KMS-11 (cell line): ENCODE results near the gene SLC22A12.

Experiments used
- H2AFZ ChIP-seq: fragments of 200-600 bp; sonication (generic); 2 replicates; pipeline ENCODE4 v1.6.1; 2016; ENCODE audit warnings: antibody characterized with exemption, mixed run types, low read depth
- H3K27ac ChIP-seq: fragments of 200-600 bp; sonication (generic); 2 replicates; pipeline ENCODE4 v1.6.1; 2016; ENCODE audit warnings: mild to moderate bottlenecking, mixed run types
- H3K27me3 ChIP-seq: fragments of 200-600 bp; sonication (generic); 2 replicates; pipeline ENCODE4 v1.6.1; 2017; ENCODE audit warnings: mild to moderate bottlenecking, low read depth, mixed run types, moderate library complexity; ENCODE audit not compliant: insufficient read depth
- H3K36me3 ChIP-seq: fragments of 200-600 bp; sonication (generic); 2 replicates; pipeline ENCODE4 v1.6.1; 2017; ENCODE audit warnings: mild to moderate bottlenecking, mixed run types; ENCODE audit not compliant: insufficient read depth
- H3K4me1 ChIP-seq: fragments of 200-600 bp; sonication (generic); 2 replicates; pipeline ENCODE4 v1.6.1; 2016; ENCODE audit warnings: mild to moderate bottlenecking, low read depth, mixed run types; ENCODE audit not compliant: poor library complexity, severe bottlenecking
- H3K4me2 ChIP-seq: fragments of 200-600 bp; sonication (generic); 2 replicates; pipeline ENCODE4 v1.7.0; 2016; ENCODE audit warnings: mild to moderate bottlenecking, mixed run types
- H3K4me3 ChIP-seq: fragments of 200-600 bp; sonication (generic); IDR thresholded peaks from 2 replicates; pipeline ENCODE4 v1.6.1; 2017; ENCODE audit warnings: low read depth, low read length, mixed read lengths; ENCODE audit not compliant: insufficient read depth
- H3K79me2 ChIP-seq: fragments of 200-600 bp; sonication (generic); 2 replicates; pipeline ENCODE4 v1.6.1; 2016; ENCODE audit warnings: low read depth, mixed run types; ENCODE audit not compliant: insufficient read depth
- H3K9ac ChIP-seq: fragments of 200-600 bp; sonication (generic); 2 replicates; pipeline ENCODE4 v1.6.1; 2016; ENCODE audit warnings: mild to moderate bottlenecking, mixed run types
- H4K20me1 ChIP-seq: fragments of 200-600 bp; sonication (generic); 2 replicates; pipeline ENCODE4 v1.6.1; 2016; ENCODE audit warnings: mild to moderate bottlenecking, mixed run types; ENCODE audit not compliant: insufficient read depth
- CTCF ChIP-seq: fragments of 200-600 bp; sonication (generic); conservative IDR thresholded peaks from 2 replicates; pipeline ENCODE4 v1.6.1; 2017; ENCODE audit warnings: low read depth, mild to moderate bottlenecking, antibody characterized with exemption, low read length, moderate library complexity, mixed read lengths

The SLC22A12 gene

GRCh38 chr11:64561984-64562722, 28.9 kb upstream of the SLC22A12 start:
- H3K4me3 ChIP-seq = no peak overlapping the region
- H3K79me2 ChIP-seq = no peaks in the 10 kb centered on the region
- H3K9ac ChIP-seq = no peak overlapping the region
- no peak overlapping the region for H3K4me2 ChIP-seq
- no peak overlapping the region for H2AFZ ChIP-seq
- H4K20me1 ChIP-seq = no peaks in the 10 kb centered on the region
- no peaks in the 10 kb centered on the region for H3K36me3 ChIP-seq
- no peak overlapping the region for H3K27ac ChIP-seq
- H3K27me3 ChIP-seq = peaks cover 65% of the 10 kb centered on the region
- H3K4me1 ChIP-seq = no peaks in the 10 kb centered on the region
- no peak for TF ChIP-seq CTCF

- Histone ChIP-seq H3K4me1 (no peaks in the 10 kb centered on the region), H3K27ac (no peak overlapping the region), H4K20me1 (no peaks in the 10 kb centered on the region), H3K4me2 (no peak overlapping the region), H3K9ac (no peak overlapping the region), H3K4me3 (no peak overlapping the region), H2AFZ (no peak overlapping the region), H3K27me3 (peaks cover 66% of the 10 kb centered on the region), H3K79me2 (no peaks in the 10 kb centered on the region), H3K36me3 (no peaks in the 10 kb centered on the region)
- no peak for TF ChIP-seq CTCF
Measured at GRCh38 chr11:64562723-64563351, 28.2 kb upstream of the SLC22A12 start.

- no peak overlapping the region for H3K9ac ChIP-seq
- no peaks in the 10 kb centered on the region for H3K79me2 ChIP-seq
- H3K27ac ChIP-seq = no peak overlapping the region
- no peak overlapping the region for H3K4me3 ChIP-seq
- no peak for TF ChIP-seq CTCF
- peaks cover 63% of the 10 kb centered on the region for H3K27me3 ChIP-seq
- no peaks in the 10 kb centered on the region for H4K20me1 ChIP-seq
- H3K4me2 ChIP-seq = no peak overlapping the region
- no peaks in the 10 kb centered on the region for H3K36me3 ChIP-seq
- H2AFZ ChIP-seq = no peak overlapping the region
- no peaks in the 10 kb centered on the region for H3K4me1 ChIP-seq
Measured at GRCh38 chr11:64563966-64564365, 27.1 kb upstream of the SLC22A12 start.

GRCh38 chr11:64564419-64564818, 26.6 kb upstream of the SLC22A12 start:
- Histone ChIP-seq H3K4me1 (no peaks in the 10 kb centered on the region), H2AFZ (no peak overlapping the region), H3K27me3 (peaks cover 63% of the 10 kb centered on the region), H3K4me3 (no peak overlapping the region), H3K9ac (no peak overlapping the region), H3K4me2 (no peak overlapping the region), H3K27ac (no peak overlapping the region), H3K36me3 (no peaks in the 10 kb centered on the region), H4K20me1 (no peaks in the 10 kb centered on the region), H3K79me2 (no peaks in the 10 kb centered on the region)
- no peak for TF ChIP-seq CTCF
